ENCODE results near the gene SCOC.

DNA sequence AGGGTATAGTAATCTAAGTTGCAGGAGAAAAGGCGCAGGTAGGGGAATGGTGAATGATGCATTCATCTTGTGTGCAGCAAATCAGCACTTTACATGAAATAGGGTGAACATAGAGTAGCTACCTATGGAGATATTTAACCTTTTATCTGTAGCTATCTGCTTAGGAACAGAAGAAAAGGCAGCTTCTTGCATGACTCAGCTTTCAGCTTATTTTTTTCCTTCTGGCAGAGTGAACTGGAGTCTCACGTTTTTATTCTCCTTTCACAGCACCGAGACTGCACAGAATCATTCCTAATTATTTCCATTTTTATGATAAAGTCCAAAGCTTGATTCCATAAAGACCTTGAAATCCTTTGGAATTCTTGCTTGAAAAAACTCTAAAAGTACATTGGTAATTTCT, 4.8 kb upstream of the SCOC start:
- no peak for TF ChIP-seq FOXK2 (IDR thresholded peaks at IDR 0.05)
- TF ChIP-seq HDGF (IDR thresholded peaks at IDR 0.05; ENCODE audit: borderline replicate concordance): no peak
- TF ChIP-seq SP1 (IDR thresholded peaks at IDR 0.05): no peak
- no peak for TF ChIP-seq TARDBP (IDR thresholded peaks at IDR 0.05)
- TF ChIP-seq FOXM1 (IDR thresholded peaks at IDR 0.05; ENCODE audit: borderline replicate concordance): no peak
- no peak for TF ChIP-seq NFRKB (IDR thresholded peaks at IDR 0.05)
- TF ChIP-seq LEF1 (IDR thresholded peaks at IDR 0.05; ENCODE audit: borderline replicate concordance): no peak
- TF ChIP-seq, protein P1, sequence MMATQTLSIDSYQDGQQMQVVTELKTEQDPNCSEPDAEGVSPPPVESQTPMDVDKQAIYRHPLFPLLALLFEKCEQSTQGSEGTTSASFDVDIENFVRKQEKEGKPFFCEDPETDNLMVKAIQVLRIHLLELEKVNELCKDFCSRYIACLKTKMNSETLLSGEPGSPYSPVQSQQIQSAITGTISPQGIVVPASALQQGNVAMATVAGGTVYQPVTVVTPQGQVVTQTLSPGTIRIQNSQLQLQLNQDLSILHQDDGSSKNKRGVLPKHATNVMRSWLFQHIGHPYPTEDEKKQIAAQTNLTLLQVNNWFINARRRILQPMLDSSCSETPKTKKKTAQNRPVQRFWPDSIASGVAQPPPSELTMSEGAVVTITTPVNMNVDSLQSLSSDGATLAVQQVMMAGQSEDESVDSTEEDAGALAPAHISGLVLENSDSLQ (IDR thresholded peaks at IDR 0.05): no peak
- no peak for TF ChIP-seq SUZ12 (IDR thresholded peaks at IDR 0.05)
- TF ChIP-seq BHLHE40 (IDR thresholded peaks at IDR 0.05; ENCODE audit: borderline replicate concordance): no peak
